IPS-18a (cell line): ENCODE data around the gene PRRC1.

Experiments
- H3K27ac ChIP-seq: one replicate; pipeline ENCODE4 v1.5.1; 2013; ENCODE audit warnings: low read length
- H3K27me3 ChIP-seq: one replicate; pipeline ENCODE4 v1.6.1; 2013; ENCODE audit warnings: mild to moderate bottlenecking, low read length; ENCODE audit not compliant: control insufficient read depth, insufficient read depth
- H3K36me3 ChIP-seq: one replicate; pipeline ENCODE4 v1.6.1; 2013; ENCODE audit warnings: low read depth, low read length; ENCODE audit not compliant: control insufficient read depth
- H3K4me1 ChIP-seq: one replicate; pipeline ENCODE4 v1.6.1; 2013; ENCODE audit warnings: low read depth, low read length; ENCODE audit not compliant: control insufficient read depth
- H3K4me3 ChIP-seq: one replicate; pipeline ENCODE4 v1.5.1; 2013; ENCODE audit warnings: low read length
- H3K9ac ChIP-seq: one replicate; pipeline ENCODE4 v1.6.1; 2013; ENCODE audit warnings: mild to moderate bottlenecking, low read length, moderate library complexity
- H3K9me3 ChIP-seq: one replicate; pipeline ENCODE4 v1.6.1; 2013; ENCODE audit warnings: low read depth, low read length; ENCODE audit not compliant: control insufficient read depth

The PRRC1 gene

DNA sequence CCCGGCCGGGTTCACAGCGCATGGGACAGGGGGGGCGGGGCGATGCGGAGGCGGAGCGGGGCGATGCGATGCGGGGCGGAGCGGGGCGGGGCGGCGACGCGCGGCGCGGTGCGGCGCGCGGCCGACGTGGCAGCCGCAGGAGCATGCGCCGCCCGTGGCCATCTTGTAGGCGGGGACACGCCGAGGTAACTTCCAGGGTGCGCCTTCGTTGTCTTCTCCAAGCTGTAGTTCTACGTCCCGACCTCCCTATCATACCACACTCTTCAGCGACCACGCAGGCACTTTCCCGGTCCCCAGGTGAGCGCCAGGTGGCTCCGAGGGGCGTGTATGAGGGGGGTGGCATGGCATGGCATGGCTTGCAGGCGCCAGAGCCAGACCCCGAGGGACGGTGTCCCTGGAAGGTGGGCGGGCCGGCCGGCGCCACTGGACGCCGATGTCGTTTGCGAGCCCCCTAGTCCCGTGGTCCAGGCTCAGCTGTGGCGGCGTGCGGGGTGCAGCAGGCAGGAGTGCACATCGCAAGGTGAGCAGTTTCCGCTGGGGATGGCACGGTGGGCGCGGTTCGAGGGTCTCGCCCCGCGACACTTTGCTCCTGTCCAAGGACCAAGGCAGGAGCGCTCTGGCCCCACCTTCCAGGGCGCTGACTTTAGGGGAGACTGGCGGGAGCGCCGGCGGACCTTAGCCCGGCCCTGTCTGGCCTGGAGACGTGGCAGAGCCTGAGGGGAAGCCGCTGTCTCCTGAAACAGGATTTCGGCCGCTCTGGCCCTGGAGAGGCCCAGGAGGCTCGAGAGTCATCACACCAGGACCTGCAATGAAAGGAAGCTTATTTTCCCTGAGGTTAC lies at the start of gene PRRC1:
Gene PRRC1 (plus strand): TSS at position 161 of the 839 bp plus-strand sequence. CDS start 5,840 bp downstream, outside the sequence.
- H3K36me3 ChIP-seq, result no peaks in the 10 kb centered on the region
- H3K9ac ChIP-seq, result peak within 1 kb of the TSS; percentile 79
- H3K9me3 ChIP-seq, result no peaks in the 10 kb centered on the region

DNA sequence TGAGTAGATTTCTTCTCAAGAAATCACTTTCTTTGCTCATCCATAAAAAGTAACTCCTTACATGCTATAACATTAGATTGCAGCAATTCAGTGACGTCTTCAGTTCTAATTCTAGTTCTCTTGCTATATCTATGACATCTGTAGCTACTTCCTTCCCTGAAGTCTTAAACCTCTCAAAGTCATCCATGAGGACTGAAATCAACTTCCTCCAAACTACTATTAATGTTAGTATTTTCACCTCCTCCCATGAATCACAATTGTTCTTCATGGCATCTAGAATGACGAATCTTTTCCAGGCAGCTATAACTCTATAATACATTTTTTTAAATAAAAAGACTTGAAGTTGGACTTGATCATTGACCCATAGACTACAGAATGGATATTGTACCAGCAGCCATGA lies 46.2 kb upstream of the PRRC1 start:
- Histone ChIP-seq H3K4me3 (no peak overlapping the region), H3K4me1 (peaks cover 7% of the 10 kb centered on the region), H3K9me3 (no peaks in the 10 kb centered on the region), H3K27ac (no peak overlapping the region), H3K27me3 (no peaks in the 10 kb centered on the region), H3K9ac (no peak overlapping the region), H3K36me3 (no peaks in the 10 kb centered on the region)

More for the DNA sequence above, at the start of gene PRRC1:
- peaks cover 6% of the 10 kb centered on the region for H3K27me3 ChIP-seq
- H3K27ac ChIP-seq, result peak within 1 kb of the TSS; percentile 73
- peak within 1 kb of the TSS; percentile 68 for H3K4me3 ChIP-seq
- H3K4me1 ChIP-seq, result no peaks in the 10 kb centered on the region

DNA sequence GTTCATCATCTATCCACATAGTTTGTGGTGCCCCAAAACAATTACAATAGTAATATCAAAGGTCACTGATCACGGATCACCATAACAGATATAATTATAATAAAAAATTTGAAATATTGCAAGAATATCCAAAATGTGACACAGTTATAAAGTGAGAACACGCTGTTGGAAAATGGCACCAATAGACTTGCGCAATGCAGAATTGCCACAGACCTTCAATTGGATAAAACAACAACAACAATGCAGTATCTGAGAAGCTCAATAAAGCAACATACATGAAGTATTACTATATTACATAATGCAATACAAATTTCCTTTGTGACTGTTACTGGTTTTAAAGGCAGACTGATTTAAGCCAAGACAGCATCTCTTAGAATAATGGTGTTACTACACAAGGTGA lies 44.7 kb upstream of the PRRC1 start:
- H3K9ac ChIP-seq, result no peak overlapping the region
- H3K27me3 ChIP-seq, result no peaks in the 10 kb centered on the region
- peaks cover 7% of the 10 kb centered on the region for H3K4me1 ChIP-seq
- no peak overlapping the region for H3K27ac ChIP-seq
- no peaks in the 10 kb centered on the region for H3K36me3 ChIP-seq
- no peaks in the 10 kb centered on the region for H3K9me3 ChIP-seq
- H3K4me3 ChIP-seq, result no peak overlapping the region

DNA sequence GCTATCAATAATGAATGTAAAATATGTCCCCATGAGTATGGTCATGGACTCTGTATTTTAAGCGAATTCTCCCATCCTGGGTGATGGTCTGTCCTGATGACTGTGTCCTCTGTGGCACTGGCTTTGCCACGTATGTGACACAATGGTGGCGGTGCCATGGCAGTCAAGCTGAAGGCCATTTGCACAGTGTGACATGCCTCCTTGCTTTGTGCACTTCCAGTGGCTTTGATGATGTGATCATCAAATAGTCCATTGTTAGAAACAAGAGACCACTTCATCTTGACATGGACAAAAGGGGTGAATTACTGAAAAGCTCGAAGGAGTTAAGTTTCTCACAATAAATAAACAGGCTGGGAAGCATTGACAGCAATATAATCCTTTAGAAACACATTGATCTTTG lies 31.0 kb upstream of the PRRC1 start:
- Histone ChIP-seq H3K27ac (no peak overlapping the region), H3K9ac (no peak overlapping the region), H3K9me3 (peaks cover 11% of the 10 kb centered on the region)

GRCh38 chr5:127492854-127493738 lies 24.3 kb upstream of the PRRC1 start:
- Histone ChIP-seq H3K4me3 (no peak overlapping the region), H3K27me3 (no peaks in the 10 kb centered on the region), H3K9ac (no peak overlapping the region)

More for the DNA sequence above, 31.0 kb upstream of the PRRC1 start:
- H3K36me3 ChIP-seq, result no peaks in the 10 kb centered on the region
- no peak overlapping the region for H3K4me3 ChIP-seq
- H3K27me3 ChIP-seq, result no peaks in the 10 kb centered on the region
- H3K4me1 ChIP-seq, result no peaks in the 10 kb centered on the region

GRCh38 chr5:127498548-127498947 lies 18.9 kb upstream of the PRRC1 start:
- H3K4me1 ChIP-seq, result no peaks in the 10 kb centered on the region
- H3K9ac ChIP-seq, result no peak overlapping the region
- H3K4me3 ChIP-seq, result no peak overlapping the region
- H3K27ac ChIP-seq, result no peak overlapping the region
- H3K9me3 ChIP-seq, result no peaks in the 10 kb centered on the region
- no peaks in the 10 kb centered on the region for H3K27me3 ChIP-seq
- H3K36me3 ChIP-seq, result no peaks in the 10 kb centered on the region

More at GRCh38 chr5:127492854-127493738, 24.3 kb upstream of the PRRC1 start:
- Histone ChIP-seq H3K4me1 (no peaks in the 10 kb centered on the region), H3K9me3 (peaks cover 10% of the 10 kb centered on the region), H3K36me3 (no peaks in the 10 kb centered on the region), H3K27ac (no peak overlapping the region)

- no peaks in the 10 kb centered on the region for H3K27me3 ChIP-seq
- H3K9ac ChIP-seq, result no peak overlapping the region
- H3K4me1 ChIP-seq, result no peaks in the 10 kb centered on the region
Observed at GRCh38 chr5:127505905-127506304, 11.5 kb upstream of the PRRC1 start.

GRCh38 chr5:127506616-127507015 lies 10.8 kb upstream of the PRRC1 start:
- Histone ChIP-seq H3K4me3 (no peak overlapping the region), H3K9ac (no peak overlapping the region), H3K9me3 (no peaks in the 10 kb centered on the region), H3K27me3 (no peaks in the 10 kb centered on the region), H3K4me1 (no peaks in the 10 kb centered on the region), H3K27ac (no peak overlapping the region), H3K36me3 (no peaks in the 10 kb centered on the region)

More at GRCh38 chr5:127505905-127506304, 11.5 kb upstream of the PRRC1 start:
- H3K36me3 ChIP-seq, result no peaks in the 10 kb centered on the region
- H3K27ac ChIP-seq, result no peak overlapping the region
- H3K4me3 ChIP-seq, result no peak overlapping the region
- H3K9me3 ChIP-seq, result no peaks in the 10 kb centered on the region

GRCh38 chr5:127508644-127509373 lies 8.6 kb upstream of the PRRC1 start:
- Histone ChIP-seq H3K27me3 (no peaks in the 10 kb centered on the region), H3K9me3 (no peaks in the 10 kb centered on the region), H3K9ac (no peak overlapping the region), H3K4me1 (no peaks in the 10 kb centered on the region), H3K27ac (no peak overlapping the region), H3K4me3 (no peak overlapping the region), H3K36me3 (no peaks in the 10 kb centered on the region)

- H3K27ac ChIP-seq, result no peak overlapping the region
- H3K9ac ChIP-seq, result no peak overlapping the region
Observed at GRCh38 chr5:127513408-127513970, 4.0 kb upstream of the PRRC1 start.

DNA sequence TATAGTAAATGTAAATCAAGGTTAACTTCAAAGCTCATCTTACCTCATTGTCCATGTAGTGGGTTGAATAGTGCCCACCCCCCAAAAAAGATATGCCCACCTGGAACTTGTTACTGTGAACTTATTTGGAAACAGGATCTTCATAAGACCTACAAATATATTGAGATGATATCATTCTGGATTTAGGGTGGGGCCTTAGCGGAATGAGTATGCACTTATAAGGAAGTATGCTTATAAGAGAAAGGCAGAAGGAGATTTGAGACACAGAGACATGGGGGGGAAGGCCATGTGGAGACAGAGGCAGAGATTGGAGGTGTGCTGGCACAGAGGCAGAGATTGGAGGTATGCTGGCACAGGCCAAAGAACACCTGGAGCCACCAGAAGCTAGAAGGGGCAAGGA lies 2.6 kb upstream of the PRRC1 start:
- H3K27ac ChIP-seq, result no peak overlapping the region
- H3K4me3 ChIP-seq, result no peak overlapping the region
- H3K9me3 ChIP-seq, result no peaks in the 10 kb centered on the region
- peaks cover 6% of the 10 kb centered on the region for H3K27me3 ChIP-seq
- H3K9ac ChIP-seq, result no peak overlapping the region
- no peaks in the 10 kb centered on the region for H3K36me3 ChIP-seq
- no peaks in the 10 kb centered on the region for H3K4me1 ChIP-seq

More at GRCh38 chr5:127513408-127513970, 4.0 kb upstream of the PRRC1 start:
- H3K27me3 ChIP-seq, result peaks cover 6% of the 10 kb centered on the region
- H3K4me3 ChIP-seq, result no peak overlapping the region
- H3K4me1 ChIP-seq, result no peaks in the 10 kb centered on the region
- H3K36me3 ChIP-seq, result no peaks in the 10 kb centered on the region
- no peaks in the 10 kb centered on the region for H3K9me3 ChIP-seq
